BLaER1 (cell line): ENCODE measurements around the gene QSOX2.

ENCODE experiments used
- H3K27ac ChIP-seq: shearing (Covaris generic); formaldehyde crosslinking; 2 replicates; pipeline ENCODE4 v1.8.1; 2022
- H3K27me3 ChIP-seq: shearing (Covaris generic); formaldehyde crosslinking; 2 replicates; pipeline ENCODE4 v1.8.1; 2022
- H3K36me3 ChIP-seq: shearing (Covaris generic); formaldehyde crosslinking; 2 replicates; pipeline ENCODE4 v1.8.1; 2022
- H3K4me1 ChIP-seq: shearing (Covaris generic); formaldehyde crosslinking; 2 replicates; pipeline ENCODE4 v1.8.1; 2022
- H3K4me2 ChIP-seq: shearing (Covaris generic); formaldehyde crosslinking; 2 replicates; pipeline ENCODE4 v1.8.1; 2022
- H3K4me3 ChIP-seq: shearing (Covaris generic); formaldehyde crosslinking; 2 replicates; pipeline ENCODE4 v1.8.1; 2022
- H3K9ac ChIP-seq: shearing (Covaris generic); formaldehyde crosslinking; 2 replicates; pipeline ENCODE4 v1.8.1; 2022
- H3K9me3 ChIP-seq: shearing (Covaris generic); formaldehyde crosslinking; 2 replicates; pipeline ENCODE4 v1.8.1; 2022
- H4K20me1 ChIP-seq: shearing (Covaris generic); formaldehyde crosslinking; 2 replicates; pipeline ENCODE4 v1.8.1; 2022
- Cebpa-rat ChIP-seq: shearing (Covaris generic); IDR thresholded peaks from 2 replicates; pipeline ENCODE4 v1.8.1; 2022

QSOX2 gene

GRCh38 chr9:136178773-136179075 lies 66.9 kb downstream of the QSOX2 start:
- Histone ChIP-seq H3K27me3 (0 out of 2 replicates have a peak, but pooled peaks cover 11% of the 10 kb centered on the region), H3K4me2 (no peak overlapping the region), H3K36me3 (no peaks in the 10 kb centered on the region), H3K27ac (no peak overlapping the region), H4K20me1 (no peaks in the 10 kb centered on the region), H3K4me3 (no peak overlapping the region), H3K4me1 (peaks cover 2% of the 10 kb centered on the region), H3K9me3 (no peaks in the 10 kb centered on the region), H3K9ac (0 out of 2 replicates have a peak overlapping the region, but pooled peaks have one; percentile 24)
- TF ChIP-seq Cebpa-rat: no peak

DNA sequence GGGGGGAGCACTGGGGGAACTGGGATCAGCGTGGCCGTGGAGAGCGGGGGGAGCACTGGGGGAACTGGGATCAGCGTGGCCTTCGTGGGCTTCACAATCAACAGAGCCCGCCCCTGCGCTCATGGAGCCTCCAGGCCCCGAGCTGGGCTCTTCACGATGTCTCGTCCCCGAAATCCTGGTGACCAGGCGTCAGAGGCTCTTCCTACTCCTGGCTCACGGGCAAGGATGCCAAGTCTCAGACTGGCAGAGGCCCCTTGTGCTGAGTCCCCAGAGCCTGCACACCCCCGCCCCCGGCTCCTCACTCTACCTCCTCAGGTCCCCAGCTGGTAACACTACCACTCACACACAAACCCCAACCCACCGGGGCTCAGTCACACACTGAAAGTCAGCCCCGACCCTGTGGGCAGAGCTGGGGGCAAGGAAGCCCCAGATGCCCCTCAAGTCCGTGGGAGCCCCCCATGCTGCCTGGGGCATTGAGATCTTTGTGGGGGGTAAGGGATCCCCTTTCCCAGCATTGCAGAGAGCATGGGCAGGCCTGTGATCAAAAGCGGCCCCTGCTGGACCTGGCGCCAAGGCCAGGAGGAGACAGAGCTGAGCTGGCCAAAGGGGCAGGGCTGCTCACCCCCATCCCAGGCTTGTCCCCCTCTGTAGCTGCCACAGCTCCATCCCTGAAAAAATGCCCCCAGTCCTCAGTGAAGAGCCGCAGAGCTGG lies 67.4 kb downstream of the QSOX2 start:
- no peak overlapping the region for H3K4me3 ChIP-seq
- 0 out of 2 replicates have a peak, but pooled peaks cover 11% of the 10 kb centered on the region for H3K27me3 ChIP-seq
- no peak for TF ChIP-seq Cebpa-rat
- H3K36me3 ChIP-seq: no peaks in the 10 kb centered on the region
- H3K4me2 ChIP-seq: no peak overlapping the region
- no peaks in the 10 kb centered on the region for H4K20me1 ChIP-seq
- H3K27ac ChIP-seq: no peak overlapping the region
- no peaks in the 10 kb centered on the region for H3K9me3 ChIP-seq
- no peak overlapping the region for H3K9ac ChIP-seq
- peaks cover 7% of the 10 kb centered on the region for H3K4me1 ChIP-seq

DNA sequence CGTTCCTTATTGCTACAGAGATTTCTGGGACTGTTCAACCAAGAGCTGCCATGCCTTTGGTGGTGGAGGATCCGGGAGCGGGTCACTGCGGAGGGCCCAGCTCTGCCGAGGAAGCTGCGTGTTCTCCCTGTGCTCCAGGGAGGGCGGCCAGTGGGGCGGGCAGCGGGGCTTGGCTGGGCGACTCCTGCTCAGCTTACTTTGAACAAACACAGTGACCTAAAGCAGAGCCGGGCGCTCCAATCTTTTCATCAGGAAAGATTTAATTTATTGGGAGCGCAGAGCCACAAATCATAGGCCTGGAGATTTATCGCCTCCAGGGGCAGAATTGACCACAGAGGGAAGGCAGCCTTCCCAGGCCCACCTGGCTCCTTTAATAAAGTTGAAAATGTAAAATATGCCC lies 68.4 kb downstream of the QSOX2 start:
- Histone ChIP-seq H3K4me3 (no peak overlapping the region), H3K4me2 (no peak overlapping the region), H3K4me1 (peaks cover 11% of the 10 kb centered on the region), H3K9me3 (no peaks in the 10 kb centered on the region), H3K36me3 (no peaks in the 10 kb centered on the region), H4K20me1 (no peaks in the 10 kb centered on the region), H3K27ac (no peak overlapping the region), H3K9ac (no peak overlapping the region), H3K27me3 (0 out of 2 replicates have a peak, but pooled peaks cover 11% of the 10 kb centered on the region)
- TF ChIP-seq Cebpa-rat: no peak

DNA sequence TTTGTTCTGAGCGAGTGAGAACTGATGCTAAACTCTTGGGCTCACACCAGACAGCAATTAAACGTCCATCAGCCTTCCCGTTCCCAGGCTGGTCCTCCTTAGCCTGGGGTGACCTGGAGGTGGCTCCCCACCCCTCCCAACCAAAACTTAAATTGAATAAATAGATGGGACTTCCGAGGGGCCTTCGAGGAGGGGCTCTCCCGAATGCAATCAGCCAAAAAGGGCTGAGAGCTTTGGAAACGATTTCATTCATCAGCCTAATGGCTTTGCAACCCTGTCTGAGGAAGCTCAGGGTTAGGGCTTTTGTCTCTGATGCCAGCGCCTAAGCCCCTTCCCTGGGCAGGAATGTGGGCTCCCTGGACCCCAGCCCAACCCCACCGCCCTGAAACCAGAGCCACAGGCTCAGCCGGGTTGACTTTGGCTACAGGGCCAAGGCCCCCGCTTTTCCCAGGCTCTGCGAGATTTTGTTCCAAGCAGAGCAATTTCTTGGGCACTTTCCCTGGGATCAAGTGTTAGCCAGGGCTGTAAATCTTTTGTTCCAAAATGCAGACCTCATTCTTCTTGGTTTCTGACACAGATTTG lies 69.9 kb downstream of the QSOX2 start:
- Histone ChIP-seq H3K27ac (no peak overlapping the region), H4K20me1 (no peaks in the 10 kb centered on the region), H3K9ac (no peak overlapping the region), H3K36me3 (no peaks in the 10 kb centered on the region), H3K4me3 (no peak overlapping the region), H3K4me2 (no peak overlapping the region), H3K27me3 (0 out of 2 replicates have a peak, but pooled peaks cover 11% of the 10 kb centered on the region), H3K9me3 (no peaks in the 10 kb centered on the region), H3K4me1 (peaks cover 13% of the 10 kb centered on the region)
- TF ChIP-seq Cebpa-rat: no peak

GRCh38 chr9:136174779-136175615 lies 70.6 kb downstream of the QSOX2 start:
- H3K4me2 ChIP-seq: no peak overlapping the region
- H3K4me3 ChIP-seq: no peak overlapping the region
- no peaks in the 10 kb centered on the region for H3K36me3 ChIP-seq
- no peak overlapping the region; the same call in 1 of the 2 replicates for H3K27ac ChIP-seq
- H3K9ac ChIP-seq: no peak overlapping the region
- H3K27me3 ChIP-seq: 0 out of 2 replicates have a peak, but pooled peaks cover 11% of the 10 kb centered on the region
- TF ChIP-seq Cebpa-rat: no peak
- peaks cover 20% of the 10 kb centered on the region for H3K4me1 ChIP-seq
- H3K9me3 ChIP-seq: no peaks in the 10 kb centered on the region
- no peaks in the 10 kb centered on the region for H4K20me1 ChIP-seq

GRCh38 chr9:136173648-136174290 lies 71.8 kb downstream of the QSOX2 start:
- Histone ChIP-seq H3K27ac (no peak overlapping the region), H4K20me1 (no peaks in the 10 kb centered on the region), H3K27me3 (0 out of 2 replicates have a peak, but pooled peaks cover 6% of the 10 kb centered on the region), H3K9me3 (no peaks in the 10 kb centered on the region), H3K9ac (no peak overlapping the region), H3K36me3 (no peaks in the 10 kb centered on the region), H3K4me3 (no peak overlapping the region), H3K4me2 (peak overlapping the region; percentile 41), H3K4me1 (peaks cover 23% of the 10 kb centered on the region)
- no peak for TF ChIP-seq Cebpa-rat

- no peak for TF ChIP-seq Cebpa-rat
- Histone ChIP-seq H4K20me1 (no peaks in the 10 kb centered on the region), H3K4me2 (peak overlapping the region; percentile 41; the same call in 1 of the 2 replicates), H3K4me1 (peaks cover 23% of the 10 kb centered on the region), H3K9ac (no peak overlapping the region), H3K9me3 (no peaks in the 10 kb centered on the region), H3K36me3 (no peaks in the 10 kb centered on the region), H3K27me3 (no peaks in the 10 kb centered on the region), H3K27ac (no peak overlapping the region), H3K4me3 (no peak overlapping the region)
Measured at GRCh38 chr9:136172412-136173079, 73.1 kb downstream of the QSOX2 start.

DNA sequence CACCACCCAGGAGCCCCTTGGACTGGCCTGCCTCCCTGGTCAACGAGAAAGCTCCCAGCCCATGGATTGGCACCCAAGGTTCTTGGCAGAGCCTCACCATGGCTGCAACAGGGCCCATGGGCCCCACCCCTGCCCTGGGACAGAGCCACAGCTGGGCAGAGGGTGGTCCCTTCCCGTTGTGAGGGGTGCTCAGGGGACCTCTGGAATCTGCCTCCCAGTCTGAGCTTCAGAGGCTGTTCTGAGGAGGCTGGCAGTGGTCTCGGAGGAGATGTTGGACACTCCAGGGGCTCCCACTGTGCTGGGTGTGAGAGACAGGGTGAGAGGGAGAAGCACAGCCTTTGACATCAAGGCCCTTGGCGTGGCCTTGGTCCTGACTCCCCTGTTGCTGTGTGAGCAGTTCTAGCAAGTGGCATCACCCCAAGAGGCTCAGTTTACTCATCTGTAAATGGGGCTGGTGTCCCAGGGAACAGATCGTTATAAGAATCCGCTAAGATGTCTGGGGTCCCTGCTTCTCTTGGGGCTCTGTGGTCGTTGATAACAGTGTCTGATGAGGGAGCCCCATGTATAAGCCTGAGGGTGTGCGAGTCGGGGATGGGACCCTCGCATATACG lies 73.7 kb downstream of the QSOX2 start:
- Histone ChIP-seq H3K27ac (no peak overlapping the region), H3K9me3 (0 out of 2 replicates have a peak, but pooled peaks cover 3% of the 10 kb centered on the region), H3K9ac (no peak overlapping the region), H3K4me1 (peaks cover 23% of the 10 kb centered on the region), H4K20me1 (no peaks in the 10 kb centered on the region), H3K27me3 (no peaks in the 10 kb centered on the region), H3K36me3 (no peaks in the 10 kb centered on the region), H3K4me3 (no peak overlapping the region), H3K4me2 (no peak overlapping the region)
- TF ChIP-seq Cebpa-rat: no peak
